GM06990 (cell line): ENCODE measurements around the gene FAM120B.
"Not testable (repeated sequence)": the region's sequence is repeated elsewhere in the genome, so short reads cannot be mapped to it uniquely, and the experiment has no call there.

ENCODE experiments used
- DNase-seq: peaks from one replicate; pipeline ENCODE4 v3.0.0-alpha.2; 2011; ENCODE audit not compliant: insufficient read length; ENCODE audit errors: extremely low read depth
- H3K27me3 ChIP-seq: replicated peaks from 2 replicates; pipeline ENCODE4 v1.6.0; 2011; ENCODE audit warnings: low read length; ENCODE audit not compliant: control insufficient read depth, insufficient read depth
- H3K36me3 ChIP-seq: 2 replicates; pipeline ENCODE4 v1.5.1; 2011; ENCODE audit warnings: low read length; ENCODE audit not compliant: control insufficient read depth, insufficient read depth
- H3K4me3 ChIP-seq: replicated peaks from 2 replicates; pipeline ENCODE4 v1.5.1; 2011; ENCODE audit warnings: low read depth, mild to moderate bottlenecking, control low read depth, low read length
- TF ChIP-seq, protein P1 (sequence below): IDR thresholded peaks from 2 replicates; pipeline ENCODE4 v1.5.1; 2011; ENCODE audit warnings: low read length, control low read depth, mild to moderate bottlenecking, inconsistent platforms; ENCODE audit not compliant: insufficient read depth, poor library complexity, severe bottlenecking

The FAM120B gene

DNA sequence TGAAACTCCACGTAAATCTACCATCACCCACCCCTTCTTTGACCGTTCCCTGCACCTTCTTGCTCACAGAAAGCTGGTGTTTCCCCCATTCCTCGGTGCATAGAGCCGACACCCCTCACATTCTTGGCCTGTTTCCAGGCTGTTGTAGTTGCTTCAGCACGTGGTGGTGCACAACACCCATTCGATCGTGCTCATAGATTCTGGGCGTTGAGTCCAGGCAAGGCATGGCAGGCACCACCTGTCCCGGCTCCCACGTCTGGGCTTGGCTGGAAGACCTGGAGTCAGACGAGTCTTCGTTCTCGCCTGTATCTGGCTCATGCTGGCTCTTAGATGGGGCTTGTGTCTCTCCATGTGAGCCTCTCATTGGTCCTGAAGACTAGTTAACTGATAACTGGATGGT is 100.6 kb downstream of the FAM120B start:
- H3K27me3 ChIP-seq = no peaks in the 10 kb centered on the region
- H3K4me3 ChIP-seq = no peak overlapping the region
- peaks cover 7% of the 10 kb centered on the region for H3K36me3 ChIP-seq
- TF ChIP-seq, protein P1, sequence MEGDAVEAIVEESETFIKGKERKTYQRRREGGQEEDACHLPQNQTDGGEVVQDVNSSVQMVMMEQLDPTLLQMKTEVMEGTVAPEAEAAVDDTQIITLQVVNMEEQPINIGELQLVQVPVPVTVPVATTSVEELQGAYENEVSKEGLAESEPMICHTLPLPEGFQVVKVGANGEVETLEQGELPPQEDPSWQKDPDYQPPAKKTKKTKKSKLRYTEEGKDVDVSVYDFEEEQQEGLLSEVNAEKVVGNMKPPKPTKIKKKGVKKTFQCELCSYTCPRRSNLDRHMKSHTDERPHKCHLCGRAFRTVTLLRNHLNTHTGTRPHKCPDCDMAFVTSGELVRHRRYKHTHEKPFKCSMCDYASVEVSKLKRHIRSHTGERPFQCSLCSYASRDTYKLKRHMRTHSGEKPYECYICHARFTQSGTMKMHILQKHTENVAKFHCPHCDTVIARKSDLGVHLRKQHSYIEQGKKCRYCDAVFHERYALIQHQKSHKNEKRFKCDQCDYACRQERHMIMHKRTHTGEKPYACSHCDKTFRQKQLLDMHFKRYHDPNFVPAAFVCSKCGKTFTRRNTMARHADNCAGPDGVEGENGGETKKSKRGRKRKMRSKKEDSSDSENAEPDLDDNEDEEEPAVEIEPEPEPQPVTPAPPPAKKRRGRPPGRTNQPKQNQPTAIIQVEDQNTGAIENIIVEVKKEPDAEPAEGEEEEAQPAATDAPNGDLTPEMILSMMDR = no peak
- DNase-seq = no peak

DNA sequence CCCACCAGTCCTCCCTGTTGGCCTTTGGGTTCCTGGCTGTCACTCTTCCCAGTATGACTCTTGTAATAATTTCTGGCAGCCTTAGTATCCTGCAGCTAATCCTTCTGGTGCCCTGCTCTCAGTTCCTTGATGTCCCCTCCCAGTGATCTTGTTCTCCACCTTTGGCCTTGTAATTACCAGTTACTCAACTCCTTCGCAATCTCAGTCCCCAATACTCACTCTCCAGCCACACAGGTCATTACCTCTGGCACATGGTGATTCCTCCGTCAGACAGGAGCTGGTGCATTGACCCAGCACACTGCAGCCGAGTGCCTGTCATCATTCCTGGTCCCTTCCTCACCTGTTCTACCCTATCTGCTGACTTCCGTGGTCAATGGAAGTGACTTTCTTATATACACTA is 101.4 kb downstream of the FAM120B start:
- peaks cover 5% of the 10 kb centered on the region for H3K36me3 ChIP-seq
- no peaks in the 10 kb centered on the region for H3K27me3 ChIP-seq
- no peak for DNase-seq
- H3K4me3 ChIP-seq = no peak overlapping the region
- TF ChIP-seq, protein P1 = no peak

DNA sequence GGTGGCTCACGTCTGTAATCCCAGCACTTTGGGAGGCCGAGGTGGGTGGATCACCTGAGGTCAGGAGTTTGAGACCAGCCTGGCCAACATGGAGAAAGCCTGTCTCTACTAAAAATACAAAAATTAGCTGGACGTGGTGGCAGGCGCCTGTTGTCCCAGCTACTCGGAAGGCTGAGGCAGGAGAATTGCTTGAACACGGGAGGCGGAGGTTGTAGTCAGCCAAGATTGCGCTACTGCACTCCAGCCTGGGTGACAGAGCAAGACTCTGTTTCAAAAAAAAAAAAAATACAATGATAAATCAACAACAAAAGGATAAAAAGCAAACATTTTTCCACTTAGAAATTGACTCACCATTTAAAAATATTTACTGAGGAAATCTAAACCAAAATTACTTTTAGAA is 103.2 kb downstream of the FAM120B start:
- DNase-seq, H3K4me3 ChIP-seq: not testable (repeated sequence)

DNA sequence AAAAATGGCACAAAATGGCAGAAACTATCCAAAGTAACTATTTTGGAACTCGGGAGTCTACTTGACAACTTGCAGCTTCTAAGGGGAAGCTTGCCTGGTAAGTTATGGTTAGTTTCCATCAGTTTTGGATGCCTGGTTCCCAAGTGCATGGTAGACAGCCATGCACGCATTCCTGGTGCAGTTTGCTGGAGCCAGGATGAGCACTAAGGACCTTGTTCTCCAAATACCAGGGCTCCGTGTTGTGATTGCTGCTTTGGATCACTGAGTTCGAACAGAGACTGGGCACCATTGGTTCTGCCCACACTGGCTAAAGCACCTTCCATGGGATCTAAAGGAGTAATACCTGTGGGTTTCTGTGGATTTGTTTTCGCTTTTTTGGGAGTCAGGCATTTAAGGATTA is 103.7 kb downstream of the FAM120B start:
- Histone ChIP-seq H3K36me3 (peaks cover 2% of the 10 kb centered on the region), H3K27me3 (no peaks in the 10 kb centered on the region), H3K4me3 (no peak overlapping the region)
- TF ChIP-seq, protein P1 = no peak
- DNase-seq = no peak

More for the DNA sequence above, 103.2 kb downstream of the FAM120B start:
- not testable (repeated sequence) for H3K27me3 ChIP-seq, H3K36me3 ChIP-seq

DNA sequence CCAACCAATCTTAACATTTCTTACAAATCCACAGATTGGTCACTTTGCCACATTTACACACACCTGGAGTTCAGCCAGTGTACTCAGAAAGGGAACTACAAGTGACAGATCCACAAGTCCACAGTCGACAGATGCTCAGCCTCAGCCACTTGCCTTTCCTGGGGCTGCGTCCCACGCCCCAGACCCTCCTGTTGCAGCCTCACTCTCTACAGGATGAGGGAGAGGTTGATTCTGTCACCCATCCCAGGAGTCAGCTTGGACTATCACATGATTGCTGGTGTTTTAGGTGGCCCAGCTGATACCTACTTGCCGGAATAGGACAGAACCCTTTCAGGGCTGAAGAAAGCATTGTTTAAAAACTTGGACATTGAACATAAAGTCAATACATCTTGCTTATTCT is 108.8 kb downstream of the FAM120B start:
- TF ChIP-seq, protein P1 = no peak

DNA sequence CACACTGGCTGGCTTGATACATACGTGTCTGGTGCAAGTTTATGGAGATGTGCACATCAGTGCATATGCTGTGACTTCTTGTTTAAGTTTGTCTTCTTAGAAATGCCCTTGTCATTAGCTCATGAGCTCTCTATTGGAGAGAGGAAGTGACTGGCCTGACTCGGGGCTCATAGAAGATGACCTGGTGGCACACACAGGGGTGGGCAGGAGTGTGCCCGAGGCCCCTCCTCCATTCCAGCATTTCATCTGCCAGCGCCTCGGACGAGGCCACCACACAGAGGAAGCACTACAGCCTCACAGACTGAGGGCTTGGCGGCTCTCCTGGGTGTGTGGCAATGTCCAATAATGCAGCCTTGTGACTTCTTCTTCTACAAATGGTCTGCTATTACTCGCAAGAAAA is 109.7 kb downstream of the FAM120B start:
- Histone ChIP-seq H3K4me3 (no peak overlapping the region), H3K36me3 (no peaks in the 10 kb centered on the region), H3K27me3 (no peaks in the 10 kb centered on the region)
- TF ChIP-seq, protein P1 = no peak
- DNase-seq = no peak

More for the DNA sequence above, 108.8 kb downstream of the FAM120B start:
- H3K4me3 ChIP-seq = no peak overlapping the region
- no peak for DNase-seq
- H3K36me3 ChIP-seq = no peaks in the 10 kb centered on the region
- no peaks in the 10 kb centered on the region for H3K27me3 ChIP-seq
